Esophagus muscularis mucosa (tissue), 3 donors: Measurements from ENCODE around the gene SPECC1.

Source experiments
- POLR2A ChIP-seq: fragments of 450-650 bp; IDR thresholded peaks from one replicate; pipeline ENCODE4 v1.6.1; 2017; ENCODE audit warnings: antibody characterized with exemption, moderate library complexity, mild to moderate bottlenecking, low read depth
- TF ChIP-seq, protein P1 (sequence below), 3 experiments: fragments of 200-600 bp in 2 of 3; fragments of 450-650 bp in 1 of 3; sonication (generic) in 2 of 3; IDR thresholded peaks; one replicate each; pipeline ENCODE4 v1.5.1; 2017 to 2019; ENCODE audit warnings: antibody characterized with exemption in 3 of 3, mild to moderate bottlenecking in 2 of 3, moderate library complexity in 1 of 3

GRCh38 chr17:20235747-20236146 is 226.6 kb downstream of the SPECC1 start:
- no peak for TF ChIP-seq POLR2A
- TF ChIP-seq, protein P1, sequence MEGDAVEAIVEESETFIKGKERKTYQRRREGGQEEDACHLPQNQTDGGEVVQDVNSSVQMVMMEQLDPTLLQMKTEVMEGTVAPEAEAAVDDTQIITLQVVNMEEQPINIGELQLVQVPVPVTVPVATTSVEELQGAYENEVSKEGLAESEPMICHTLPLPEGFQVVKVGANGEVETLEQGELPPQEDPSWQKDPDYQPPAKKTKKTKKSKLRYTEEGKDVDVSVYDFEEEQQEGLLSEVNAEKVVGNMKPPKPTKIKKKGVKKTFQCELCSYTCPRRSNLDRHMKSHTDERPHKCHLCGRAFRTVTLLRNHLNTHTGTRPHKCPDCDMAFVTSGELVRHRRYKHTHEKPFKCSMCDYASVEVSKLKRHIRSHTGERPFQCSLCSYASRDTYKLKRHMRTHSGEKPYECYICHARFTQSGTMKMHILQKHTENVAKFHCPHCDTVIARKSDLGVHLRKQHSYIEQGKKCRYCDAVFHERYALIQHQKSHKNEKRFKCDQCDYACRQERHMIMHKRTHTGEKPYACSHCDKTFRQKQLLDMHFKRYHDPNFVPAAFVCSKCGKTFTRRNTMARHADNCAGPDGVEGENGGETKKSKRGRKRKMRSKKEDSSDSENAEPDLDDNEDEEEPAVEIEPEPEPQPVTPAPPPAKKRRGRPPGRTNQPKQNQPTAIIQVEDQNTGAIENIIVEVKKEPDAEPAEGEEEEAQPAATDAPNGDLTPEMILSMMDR (IDR thresholded peaks at IDR 0.05) = no peak
